ENCODE results near the gene PDS5B.
"Not testable (repeated sequence)": the region's sequence is repeated elsewhere in the genome, so short reads cannot be mapped to it uniquely, and the experiment has no call there.

PDS5B gene

GRCh38 chr13:32586080-32586900 lies at the start of gene PDS5B:
Gene PDS5B (plus strand): TSS chr13:32586452. CDS start chr13:32648773, 62,321 bp downstream.
- Histone ChIP-seq H3K9me3 (ENCODE audit: control insufficient read depth, insufficient read depth, low read length) (no peaks in the 10 kb centered on the region), H3K36me3 (ENCODE audit: control insufficient read depth, insufficient read depth, low read length) (no peaks in the 10 kb centered on the region), H3K9ac (ENCODE audit: low read depth, low read length) (peak within 1 kb of the TSS; percentile 79), H3K4me1 (ENCODE audit: control insufficient read depth, insufficient read depth, low read length) (peaks cover 7% of the 10 kb centered on the region), H3K4me3 (ENCODE audit: low read depth, low read length) (peak within 1 kb of the TSS; percentile 92), H3K27me3 (ENCODE audit: control insufficient read depth, insufficient read depth, low read length) (peaks cover 8% of the 10 kb centered on the region)

- Histone ChIP-seq H3K36me3 (ENCODE audit: control insufficient read depth, insufficient read depth, low read length) (peaks cover 5% of the 10 kb centered on the region), H3K27me3 (ENCODE audit: control insufficient read depth, insufficient read depth, low read length) (no peaks in the 10 kb centered on the region), H3K4me1 (ENCODE audit: control insufficient read depth, insufficient read depth, low read length) (peaks cover 3% of the 10 kb centered on the region), H3K9me3 (ENCODE audit: control insufficient read depth, insufficient read depth, low read length) (no peaks in the 10 kb centered on the region), H3K9ac (ENCODE audit: low read depth, low read length) (peak overlapping the region; percentile 95), H3K4me3 (ENCODE audit: low read depth, low read length) (peak overlapping the region; percentile 99)
These were observed 48.6 kb upstream of the PDS5B start for GRCh38 chr13:32537580-32538142.

- H3K27me3 ChIP-seq (ENCODE audit: control insufficient read depth, insufficient read depth, low read length), result no peaks in the 10 kb centered on the region
- H3K36me3 ChIP-seq (ENCODE audit: control insufficient read depth, insufficient read depth, low read length), result peaks cover 5% of the 10 kb centered on the region
- H3K4me1 ChIP-seq (ENCODE audit: control insufficient read depth, insufficient read depth, low read length), result peaks cover 3% of the 10 kb centered on the region
- peak overlapping the region; percentile 99 for H3K4me3 ChIP-seq (ENCODE audit: low read depth, low read length)
- H3K9me3 ChIP-seq (ENCODE audit: control insufficient read depth, insufficient read depth, low read length), result no peaks in the 10 kb centered on the region
- peak overlapping the region; percentile 95 for H3K9ac ChIP-seq (ENCODE audit: low read depth, low read length)
These were observed 48.1 kb upstream of the PDS5B start for GRCh38 chr13:32538143-32538620.

- Histone ChIP-seq H3K9ac (ENCODE audit: low read depth, low read length) (peak within 1 kb of the TSS; percentile 95), H3K27me3 (ENCODE audit: control insufficient read depth, insufficient read depth, low read length) (no peaks in the 10 kb centered on the region), H3K4me3 (ENCODE audit: low read depth, low read length) (peak within 1 kb of the TSS; percentile 99)
These were observed 47.5 kb upstream of the PDS5B start, which contains the start of gene N4BP2L2 for GRCh38 chr13:32538621-32539246. Gene N4BP2L2 (minus strand): TSS chr13:32538795. CDS start chr13:32537027, 1,768 bp downstream.

GRCh38 chr13:32542221-32542620 lies 44.0 kb upstream of the PDS5B start:
- Histone ChIP-seq H3K4me1 (ENCODE audit: control insufficient read depth, insufficient read depth, low read length) (peaks cover 2% of the 10 kb centered on the region), H3K27me3 (ENCODE audit: control insufficient read depth, insufficient read depth, low read length) (no peaks in the 10 kb centered on the region)

More at GRCh38 chr13:32538621-32539246, 47.5 kb upstream of the PDS5B start, which contains the start of gene N4BP2L2:
- H3K36me3 ChIP-seq (ENCODE audit: control insufficient read depth, insufficient read depth, low read length), result peaks cover 5% of the 10 kb centered on the region
- no peaks in the 10 kb centered on the region for H3K9me3 ChIP-seq (ENCODE audit: control insufficient read depth, insufficient read depth, low read length)
- peaks cover 3% of the 10 kb centered on the region for H3K4me1 ChIP-seq (ENCODE audit: control insufficient read depth, insufficient read depth, low read length)

GRCh38 chr13:32545083-32545482 lies 41.2 kb upstream of the PDS5B start:
- Histone ChIP-seq H3K9me3 (ENCODE audit: control insufficient read depth, insufficient read depth, low read length) (no peaks in the 10 kb centered on the region), H3K9ac (ENCODE audit: low read depth, low read length) (no peak overlapping the region), H3K4me3 (ENCODE audit: low read depth, low read length) (no peak overlapping the region), H3K36me3 (ENCODE audit: control insufficient read depth, insufficient read depth, low read length) (no peaks in the 10 kb centered on the region), H3K27me3 (ENCODE audit: control insufficient read depth, insufficient read depth, low read length) (no peaks in the 10 kb centered on the region), H3K4me1 (ENCODE audit: control insufficient read depth, insufficient read depth, low read length) (no peaks in the 10 kb centered on the region)

More at GRCh38 chr13:32542221-32542620, 44.0 kb upstream of the PDS5B start:
- Histone ChIP-seq H3K9me3 (ENCODE audit: control insufficient read depth, insufficient read depth, low read length) (no peaks in the 10 kb centered on the region), H3K36me3 (ENCODE audit: control insufficient read depth, insufficient read depth, low read length) (no peaks in the 10 kb centered on the region), H3K4me3 (ENCODE audit: low read depth, low read length) (no peak overlapping the region), H3K9ac (ENCODE audit: low read depth, low read length) (no peak overlapping the region)

- H3K36me3 ChIP-seq (ENCODE audit: control insufficient read depth, insufficient read depth, low read length), result no peaks in the 10 kb centered on the region
- H3K4me3 ChIP-seq (ENCODE audit: low read depth, low read length), result no peak overlapping the region
- no peaks in the 10 kb centered on the region for H3K9me3 ChIP-seq (ENCODE audit: control insufficient read depth, insufficient read depth, low read length)
- H3K27me3 ChIP-seq (ENCODE audit: control insufficient read depth, insufficient read depth, low read length), result no peaks in the 10 kb centered on the region
- no peaks in the 10 kb centered on the region for H3K4me1 ChIP-seq (ENCODE audit: control insufficient read depth, insufficient read depth, low read length)
- no peak overlapping the region for H3K9ac ChIP-seq (ENCODE audit: low read depth, low read length)
These were observed 37.4 kb upstream of the PDS5B start for GRCh38 chr13:32548837-32549236.

GRCh38 chr13:32549788-32550187 lies 36.5 kb upstream of the PDS5B start:
- Histone ChIP-seq H3K9me3 (ENCODE audit: control insufficient read depth, insufficient read depth, low read length) (no peaks in the 10 kb centered on the region), H3K27me3 (ENCODE audit: control insufficient read depth, insufficient read depth, low read length) (no peaks in the 10 kb centered on the region), H3K4me1 (ENCODE audit: control insufficient read depth, insufficient read depth, low read length) (no peaks in the 10 kb centered on the region), H3K9ac (ENCODE audit: low read depth, low read length) (no peak overlapping the region), H3K4me3 (ENCODE audit: low read depth, low read length) (no peak overlapping the region), H3K36me3 (ENCODE audit: control insufficient read depth, insufficient read depth, low read length) (no peaks in the 10 kb centered on the region)

- no peaks in the 10 kb centered on the region for H3K27me3 ChIP-seq (ENCODE audit: control insufficient read depth, insufficient read depth, low read length)
- no peak overlapping the region for H3K9ac ChIP-seq (ENCODE audit: low read depth, low read length)
- H3K36me3 ChIP-seq (ENCODE audit: control insufficient read depth, insufficient read depth, low read length), result no peaks in the 10 kb centered on the region
- H3K4me3 ChIP-seq (ENCODE audit: low read depth, low read length), result no peak overlapping the region
- H3K9me3 ChIP-seq (ENCODE audit: control insufficient read depth, insufficient read depth, low read length), result no peaks in the 10 kb centered on the region
- no peaks in the 10 kb centered on the region for H3K4me1 ChIP-seq (ENCODE audit: control insufficient read depth, insufficient read depth, low read length)
These were observed 32.5 kb upstream of the PDS5B start for GRCh38 chr13:32553720-32554119.

GRCh38 chr13:32555613-32556012 lies 30.6 kb upstream of the PDS5B start:
- no peaks in the 10 kb centered on the region for H3K27me3 ChIP-seq (ENCODE audit: control insufficient read depth, insufficient read depth, low read length)

GRCh38 chr13:32560842-32561241 lies 25.4 kb upstream of the PDS5B start:
- not testable (repeated sequence) for H3K4me3 ChIP-seq (ENCODE audit: low read depth, low read length); H3K27me3 ChIP-seq (ENCODE audit: control insufficient read depth, insufficient read depth, low read length); H3K9me3 ChIP-seq (ENCODE audit: control insufficient read depth, insufficient read depth, low read length); H3K9ac ChIP-seq (ENCODE audit: low read depth, low read length); H3K36me3 ChIP-seq (ENCODE audit: control insufficient read depth, insufficient read depth, low read length); H3K4me1 ChIP-seq (ENCODE audit: control insufficient read depth, insufficient read depth, low read length)

More at GRCh38 chr13:32555613-32556012, 30.6 kb upstream of the PDS5B start:
- no peak overlapping the region for H3K9ac ChIP-seq (ENCODE audit: low read depth, low read length)
- H3K36me3 ChIP-seq (ENCODE audit: control insufficient read depth, insufficient read depth, low read length), result no peaks in the 10 kb centered on the region
- H3K4me1 ChIP-seq (ENCODE audit: control insufficient read depth, insufficient read depth, low read length), result no peaks in the 10 kb centered on the region
- no peaks in the 10 kb centered on the region for H3K9me3 ChIP-seq (ENCODE audit: control insufficient read depth, insufficient read depth, low read length)
- no peak overlapping the region for H3K4me3 ChIP-seq (ENCODE audit: low read depth, low read length)
